ENCODE measurements around the gene COL21A1.

DNA sequence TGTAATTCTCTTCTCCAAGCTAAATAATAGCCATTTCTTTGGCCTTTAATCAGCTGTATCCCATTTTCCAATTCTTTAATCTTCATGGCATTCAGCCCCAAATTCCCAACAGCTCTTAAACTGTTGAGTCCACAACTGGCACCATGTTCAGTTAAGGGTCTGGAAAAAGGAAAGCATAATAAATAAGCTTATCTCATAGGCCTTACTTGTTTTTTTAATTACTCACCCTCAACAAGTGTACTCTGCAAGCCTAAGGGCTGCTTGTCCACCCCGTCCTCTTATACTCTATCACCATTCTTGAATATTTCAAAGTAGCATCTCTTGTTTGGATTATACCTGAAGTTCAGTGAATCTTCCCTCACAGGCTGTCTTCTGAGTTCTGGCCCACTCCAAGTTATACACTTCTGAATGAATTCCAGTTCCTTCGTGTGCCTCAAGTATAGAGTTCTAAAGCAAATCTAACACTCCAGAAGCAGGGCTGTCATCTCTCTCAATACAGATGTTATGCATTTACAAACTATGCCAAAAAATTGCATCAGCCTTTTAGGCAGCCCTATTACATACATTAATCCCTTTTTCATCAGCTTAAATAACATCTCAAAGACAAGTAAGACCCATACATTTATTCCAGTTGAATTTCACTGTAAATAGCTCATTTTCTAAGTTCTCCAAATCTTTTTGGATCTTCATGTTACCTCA, 98.7 kb downstream of the COL21A1 start:
- TF ChIP-seq, protein P1, sequence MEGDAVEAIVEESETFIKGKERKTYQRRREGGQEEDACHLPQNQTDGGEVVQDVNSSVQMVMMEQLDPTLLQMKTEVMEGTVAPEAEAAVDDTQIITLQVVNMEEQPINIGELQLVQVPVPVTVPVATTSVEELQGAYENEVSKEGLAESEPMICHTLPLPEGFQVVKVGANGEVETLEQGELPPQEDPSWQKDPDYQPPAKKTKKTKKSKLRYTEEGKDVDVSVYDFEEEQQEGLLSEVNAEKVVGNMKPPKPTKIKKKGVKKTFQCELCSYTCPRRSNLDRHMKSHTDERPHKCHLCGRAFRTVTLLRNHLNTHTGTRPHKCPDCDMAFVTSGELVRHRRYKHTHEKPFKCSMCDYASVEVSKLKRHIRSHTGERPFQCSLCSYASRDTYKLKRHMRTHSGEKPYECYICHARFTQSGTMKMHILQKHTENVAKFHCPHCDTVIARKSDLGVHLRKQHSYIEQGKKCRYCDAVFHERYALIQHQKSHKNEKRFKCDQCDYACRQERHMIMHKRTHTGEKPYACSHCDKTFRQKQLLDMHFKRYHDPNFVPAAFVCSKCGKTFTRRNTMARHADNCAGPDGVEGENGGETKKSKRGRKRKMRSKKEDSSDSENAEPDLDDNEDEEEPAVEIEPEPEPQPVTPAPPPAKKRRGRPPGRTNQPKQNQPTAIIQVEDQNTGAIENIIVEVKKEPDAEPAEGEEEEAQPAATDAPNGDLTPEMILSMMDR (IDR thresholded peaks at IDR 0.05): no peak
- TF ChIP-seq POLR2AphosphoS5 (IDR thresholded peaks at IDR 0.05): no peak
- TF ChIP-seq POLR2A (IDR thresholded peaks at IDR 0.05): no peak
